SKM-1 treated with dmso at 0.1 percent for 144 hours (cell line): ENCODE results near the gene MAP4K4.
A peak's percentile ranks its signal among the peaks of the same experiment; 100 is the strongest.

Experiments
- DNase-seq: peaks from one replicate; lab custom pipeline; 2025; ENCODE audit not compliant: unreplicated experiment; lab: John Stamatoyannopoulos, UW

Gene MAP4K4

DNA sequence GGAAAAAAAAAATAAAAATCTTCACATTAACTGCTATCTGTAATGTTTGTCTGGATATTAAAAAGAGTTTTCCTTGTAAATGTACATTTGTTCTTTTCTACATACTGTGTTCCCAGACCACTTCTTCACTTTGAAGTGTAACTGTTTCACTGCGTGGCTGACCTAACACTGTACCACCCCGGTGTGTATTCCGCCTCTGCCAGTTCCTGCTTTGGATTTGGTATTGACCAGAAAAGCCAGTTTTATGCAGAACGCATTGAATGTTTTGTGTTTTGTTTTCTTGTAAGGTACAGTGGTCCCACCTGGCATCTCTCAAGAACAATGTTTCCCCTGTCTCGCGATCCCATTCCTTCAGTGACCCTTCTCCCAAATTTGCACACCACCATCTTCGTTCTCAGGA lies 166.0 kb downstream of the MAP4K4 start:
- no peak for DNase-seq

DNA sequence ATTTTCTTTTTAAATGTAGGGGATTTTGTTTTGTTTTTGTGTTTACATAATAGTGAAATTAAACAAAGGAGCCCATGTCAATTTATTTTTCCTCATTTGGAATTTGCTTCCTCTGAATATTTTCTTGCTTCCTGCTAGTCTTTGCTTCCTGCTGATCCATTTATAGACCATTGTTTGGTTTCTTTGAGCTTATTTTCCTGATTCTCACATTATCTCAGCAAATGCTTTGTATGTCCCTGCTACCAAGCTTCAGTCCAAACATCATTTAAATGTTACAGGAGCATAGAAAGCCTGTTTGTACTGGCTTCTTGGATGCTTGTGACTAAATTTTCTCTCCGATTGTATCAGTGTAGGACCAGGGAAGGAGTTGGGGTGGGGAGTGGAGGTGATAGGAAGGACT lies 166.9 kb downstream of the MAP4K4 start:
- no peak for DNase-seq

GRCh38 chr2:101868525-101868924 lies 171.0 kb downstream of the MAP4K4 start:
- DNase-seq = no peak

DNA sequence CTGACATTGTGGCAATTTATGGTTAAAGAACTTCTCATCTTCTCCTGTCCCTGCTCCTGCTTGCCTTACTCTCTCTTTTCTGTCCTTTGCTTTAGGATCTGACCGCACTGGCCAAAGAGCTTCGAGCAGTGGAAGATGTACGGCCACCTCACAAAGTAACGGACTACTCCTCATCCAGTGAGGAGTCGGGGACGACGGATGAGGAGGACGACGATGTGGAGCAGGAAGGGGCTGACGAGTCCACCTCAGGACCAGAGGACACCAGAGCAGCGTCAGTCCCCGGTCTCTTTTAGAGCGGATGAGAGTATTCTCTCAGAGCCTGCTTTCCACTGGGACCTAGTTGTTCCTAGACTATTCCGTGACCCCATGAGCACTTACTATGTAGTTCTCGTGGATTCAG lies 172.0 kb downstream of the MAP4K4 start:
- DNase-seq = no peak

DNA sequence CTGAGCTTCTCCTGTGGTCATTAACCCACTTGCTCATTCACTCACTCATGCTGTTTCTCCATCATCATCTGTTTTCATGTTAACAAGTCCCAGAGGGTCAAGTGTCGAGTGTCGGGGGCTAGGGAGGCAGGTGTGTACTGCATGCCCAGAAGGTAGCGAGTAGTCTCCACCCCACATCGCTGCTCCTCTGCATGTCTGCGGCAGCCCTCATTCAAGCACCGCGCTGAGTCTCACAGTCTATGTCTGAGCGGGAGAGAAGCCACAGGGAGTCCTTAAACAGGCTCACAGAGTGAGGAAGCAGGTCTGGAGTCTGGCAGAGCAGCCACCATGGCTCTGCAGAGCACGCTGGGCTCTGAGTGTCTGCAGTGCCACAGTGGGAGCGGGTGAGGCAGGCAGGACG lies 172.9 kb downstream of the MAP4K4 start:
- no peak for DNase-seq

DNA sequence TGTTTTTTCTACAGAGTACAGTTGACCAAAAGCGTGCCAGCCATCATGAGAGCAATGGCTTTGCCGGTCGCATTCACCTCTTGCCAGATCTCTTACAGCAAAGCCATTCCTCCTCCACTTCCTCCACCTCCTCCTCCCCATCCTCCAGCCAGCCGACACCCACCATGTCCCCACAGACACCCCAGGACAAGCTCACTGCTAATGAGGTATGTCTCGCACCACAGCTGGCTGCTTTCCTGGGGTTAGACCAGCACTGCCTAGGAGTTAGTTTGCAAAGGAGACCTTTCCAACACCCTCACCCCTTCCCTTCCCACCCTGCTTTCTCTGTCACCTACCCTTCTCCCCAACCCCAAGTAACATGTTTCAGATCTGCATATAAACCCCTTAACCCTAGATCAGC lies 174.0 kb downstream of the MAP4K4 start:
- DNase-seq = no peak

DNA sequence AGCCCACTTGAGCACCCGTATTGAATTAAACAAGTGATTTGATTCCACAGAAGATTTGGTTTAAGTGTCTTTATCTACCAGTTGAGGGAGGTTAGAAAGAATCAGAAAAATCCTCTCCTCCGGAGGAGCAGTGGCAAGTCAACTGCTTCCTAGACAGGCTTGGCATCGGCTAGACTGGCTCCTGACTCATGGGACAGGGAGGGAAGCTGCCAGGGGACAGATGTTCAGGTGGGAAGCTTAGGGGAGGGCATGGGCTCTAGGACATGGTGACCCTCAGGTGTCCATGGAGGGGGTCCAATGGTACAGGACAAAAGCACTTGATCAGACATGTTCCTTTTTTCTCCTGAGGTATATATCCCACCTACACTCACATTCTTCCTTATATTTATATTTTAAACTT lies 175.0 kb downstream of the MAP4K4 start:
- DNase-seq = no peak

GRCh38 chr2:101873543-101873942 lies 176.0 kb downstream of the MAP4K4 start:
- DNase-seq = no peak

DNA sequence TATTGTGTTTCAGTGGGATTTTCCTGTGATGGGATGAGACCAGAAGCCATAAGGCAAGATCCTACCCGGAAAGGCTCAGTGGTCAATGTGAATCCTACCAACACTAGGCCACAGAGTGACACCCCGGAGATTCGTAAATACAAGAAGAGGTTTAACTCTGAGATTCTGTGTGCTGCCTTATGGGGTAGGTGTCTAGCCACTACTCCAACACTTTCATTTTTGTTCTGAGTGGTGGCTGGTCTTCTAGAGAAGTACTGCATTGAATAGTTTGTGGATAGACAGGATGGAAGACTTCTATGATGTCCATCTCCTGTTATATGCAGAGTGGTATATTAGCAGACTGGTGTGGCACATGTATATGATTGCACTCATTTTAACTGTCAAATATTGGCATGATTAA lies 176.6 kb downstream of the MAP4K4 start:
- no peak for DNase-seq

DNA sequence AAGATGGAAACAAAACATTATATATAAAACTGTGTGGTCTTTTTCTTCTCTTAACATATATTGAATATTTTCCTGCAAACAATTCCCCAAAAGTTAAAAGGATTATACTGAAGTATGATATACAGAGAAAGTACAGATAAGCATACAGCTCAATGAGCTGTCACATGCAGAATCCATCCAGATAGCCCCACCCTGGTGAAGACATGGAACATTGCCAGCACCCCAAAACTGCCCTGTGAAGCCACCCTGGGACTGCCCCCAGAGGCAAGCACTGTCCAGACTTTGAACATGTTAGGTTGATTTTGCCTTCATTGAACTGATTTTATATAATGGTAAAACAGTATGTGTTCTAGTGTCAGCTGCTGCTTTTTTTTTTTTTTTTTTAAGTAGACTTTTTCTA lies 182.0 kb downstream of the MAP4K4 start:
- DNase-seq = no peak

DNA sequence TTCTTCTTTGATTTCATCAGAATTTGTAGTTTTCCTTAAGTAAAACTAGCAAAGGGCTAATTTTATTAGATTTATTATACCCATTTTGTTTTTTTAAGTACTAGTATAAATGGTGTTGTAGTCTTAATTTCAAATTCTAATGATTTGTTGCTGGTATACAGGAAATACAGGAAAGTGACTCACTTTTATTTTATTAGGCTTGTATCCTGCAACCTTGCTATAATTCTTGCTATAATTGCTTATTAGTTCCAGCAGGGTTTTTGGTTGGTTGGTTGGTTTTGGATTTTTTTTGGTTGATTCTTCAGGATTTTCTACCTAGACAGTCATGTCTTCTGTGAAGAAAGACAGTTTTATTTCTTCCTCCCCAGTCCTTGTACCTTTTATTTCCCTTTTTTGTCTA lies 183.6 kb downstream of the MAP4K4 start:
- no peak for DNase-seq

GRCh38 chr2:101882769-101883307 lies 185.3 kb downstream of the MAP4K4 start:
- DNase-seq = no peak

DNA sequence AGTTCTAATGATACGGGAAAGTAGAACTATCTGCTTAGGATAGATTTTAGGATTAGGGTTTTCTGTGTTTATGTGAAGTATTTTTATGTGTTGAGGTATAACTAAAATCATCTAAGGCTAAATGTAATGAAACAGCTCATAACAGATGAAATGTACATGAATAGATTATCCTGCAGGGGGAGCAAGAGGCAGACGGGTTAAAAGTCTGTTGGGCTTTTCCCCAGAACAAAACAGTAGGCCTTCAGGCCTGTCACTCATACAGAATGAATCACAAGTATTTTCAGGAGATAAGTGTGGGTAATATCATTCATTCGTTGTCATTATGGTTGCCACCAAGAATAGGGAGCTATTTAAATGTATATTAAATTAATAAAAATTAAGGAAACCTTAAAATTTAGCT lies 186.4 kb downstream of the MAP4K4 start:
- peak; percentile 44 for DNase-seq

DNA sequence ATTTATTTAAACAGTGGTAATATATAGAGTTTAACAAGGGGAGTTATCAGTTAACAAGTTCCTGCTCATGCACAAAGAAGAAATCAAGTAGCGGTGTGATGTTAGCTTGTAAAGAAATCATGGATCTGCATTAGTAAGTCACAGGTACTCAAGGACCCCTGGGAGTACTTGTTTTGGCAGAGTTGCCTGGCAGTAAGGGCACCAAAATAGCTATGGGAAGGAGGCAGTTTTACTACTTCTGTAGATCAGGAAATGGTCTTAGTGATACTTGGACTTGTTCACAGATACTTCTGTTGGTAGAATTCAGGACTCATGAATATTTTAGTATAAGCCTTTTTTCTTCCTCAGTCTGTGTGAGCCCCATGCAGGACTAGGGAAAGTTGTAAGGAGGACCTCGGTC lies 186.9 kb downstream of the MAP4K4 start:
- no peak for DNase-seq

DNA sequence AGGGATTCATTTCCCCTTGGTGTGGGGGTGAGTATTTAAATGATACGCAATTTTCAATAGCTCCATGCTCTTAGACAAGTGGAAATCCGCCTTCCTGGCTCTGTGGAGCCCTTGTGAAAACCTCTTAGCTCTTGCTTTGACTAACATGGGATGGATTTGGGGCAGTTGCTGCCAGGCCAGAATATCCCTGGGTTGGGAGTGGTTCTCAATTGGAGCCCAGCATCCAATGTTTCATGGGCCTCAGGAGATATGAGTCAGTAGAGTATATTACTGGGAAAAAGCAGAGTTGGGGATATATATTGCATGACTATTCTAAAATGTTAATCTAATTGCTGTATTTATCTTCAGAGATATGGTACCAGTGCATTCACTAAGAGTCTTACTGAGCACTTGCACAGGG lies 189.8 kb downstream of the MAP4K4 start:
- no peak for DNase-seq

DNA sequence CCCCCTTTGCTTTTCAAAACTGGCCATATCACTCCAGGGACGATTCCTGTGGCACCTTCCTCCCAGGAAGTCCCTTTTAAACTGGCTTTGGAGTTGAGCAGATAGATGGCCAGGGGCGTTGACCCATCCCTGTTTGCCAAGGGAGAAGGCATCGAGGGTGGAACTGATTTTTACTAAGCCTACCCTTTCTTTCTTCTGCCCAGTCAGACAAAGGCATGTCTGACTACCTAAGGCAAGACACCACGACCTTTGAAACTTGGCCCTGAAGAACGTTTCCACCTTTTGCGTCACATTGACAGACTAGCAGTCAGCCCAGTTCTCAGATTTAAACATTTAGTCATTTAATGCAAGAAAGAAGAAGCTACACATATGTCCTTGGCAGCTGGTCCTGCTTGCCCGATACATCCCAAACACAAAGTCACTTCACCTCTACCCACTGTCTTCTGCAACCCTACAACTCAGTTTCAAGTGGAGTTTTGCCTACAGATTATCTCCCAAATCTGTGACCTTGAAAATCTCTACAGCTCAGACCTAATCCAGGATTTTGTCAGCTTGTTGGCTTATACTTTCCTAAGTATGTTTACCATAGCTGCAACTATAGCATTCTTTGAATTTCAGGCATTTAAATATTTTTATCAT lies 192.1 kb downstream of the MAP4K4 start:
- no peak for DNase-seq

- DNase-seq = no peak
These were observed 194.9 kb downstream of the MAP4K4 start for GRCh38 chr2:101892377-101892776.

DNA sequence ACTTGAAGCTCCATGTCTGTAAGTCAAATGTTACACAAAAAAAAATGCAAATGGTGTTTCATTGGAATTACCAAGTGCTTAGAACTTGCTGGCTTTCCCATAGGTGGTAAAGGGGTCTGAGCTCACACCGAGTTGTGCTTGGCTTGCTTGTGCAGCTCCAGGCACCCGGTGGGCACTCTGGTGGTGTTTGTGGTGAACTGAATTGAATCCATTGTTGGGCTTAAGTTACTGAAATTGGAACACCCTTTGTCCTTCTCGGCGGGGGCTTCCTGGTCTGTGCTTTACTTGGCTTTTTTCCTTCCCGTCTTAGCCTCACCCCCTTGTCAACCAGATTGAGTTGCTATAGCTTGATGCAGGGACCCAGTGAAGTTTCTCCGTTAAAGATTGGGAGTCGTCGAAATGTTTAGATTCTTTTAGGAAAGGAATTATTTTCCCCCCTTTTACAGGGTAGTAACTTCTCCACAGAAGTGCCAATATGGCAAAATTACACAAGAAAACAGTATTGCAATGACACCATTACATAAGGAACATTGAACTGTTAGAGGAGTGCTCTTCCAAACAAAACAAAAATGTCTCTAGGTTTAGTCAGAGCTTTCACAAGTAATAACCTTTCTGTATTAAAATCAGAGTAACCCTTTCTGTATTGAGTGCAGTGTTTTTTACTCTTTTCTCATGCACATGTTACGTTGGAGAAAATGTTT lies 196.3 kb downstream of the MAP4K4 start:
- no peak for DNase-seq

GRCh38 chr2:101895039-101895438 lies 197.5 kb downstream of the MAP4K4 start:
- DNase-seq = no peak

DNA sequence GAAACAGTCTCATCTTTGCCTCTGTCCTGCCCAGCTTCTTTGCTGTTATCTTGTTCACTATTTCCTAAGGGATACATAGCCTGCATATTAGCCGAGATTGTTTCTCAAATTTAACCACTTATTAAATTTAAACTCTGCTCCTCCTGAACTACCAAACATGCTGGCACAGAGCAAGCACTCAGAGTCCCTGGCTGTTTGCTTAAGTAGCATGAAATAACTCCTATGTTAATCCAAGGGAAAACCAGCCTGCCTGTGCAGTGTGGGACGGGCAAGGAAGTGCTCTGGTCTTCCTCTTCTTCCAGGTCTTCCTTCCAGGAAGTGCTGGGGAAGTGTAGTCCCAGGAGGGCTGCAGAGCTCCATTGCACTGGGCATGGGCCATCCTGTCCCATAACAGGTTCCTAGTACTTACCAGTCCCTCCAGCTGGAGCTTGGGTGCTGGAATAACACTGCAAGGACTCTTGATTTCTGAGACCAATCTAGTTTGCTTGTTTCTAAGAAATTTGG lies 198.4 kb downstream of the MAP4K4 start:
- DNase-seq = no peak

DNA sequence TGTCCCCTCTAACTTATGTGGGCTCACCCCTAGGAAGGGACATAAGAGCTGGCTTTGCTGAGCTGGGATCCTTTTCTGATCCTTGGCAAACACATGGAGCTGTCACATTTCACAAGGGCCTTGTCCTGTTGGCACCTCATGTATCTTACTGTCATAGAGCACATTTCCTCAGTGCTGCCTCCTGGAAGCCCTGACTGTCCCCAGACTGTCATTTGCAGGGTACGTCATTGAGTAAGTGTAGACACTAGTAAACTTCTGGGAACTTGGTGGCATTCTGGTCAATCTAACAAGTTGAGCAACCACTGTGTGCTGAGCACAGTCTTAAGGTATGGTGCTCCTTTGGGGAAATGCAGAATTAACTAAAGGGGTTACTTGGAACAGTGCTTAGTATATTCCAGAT lies 199.8 kb downstream of the MAP4K4 start:
- DNase-seq = no peak

GRCh38 chr2:101899265-101899664 lies 201.8 kb downstream of the MAP4K4 start:
- DNase-seq = no peak

DNA sequence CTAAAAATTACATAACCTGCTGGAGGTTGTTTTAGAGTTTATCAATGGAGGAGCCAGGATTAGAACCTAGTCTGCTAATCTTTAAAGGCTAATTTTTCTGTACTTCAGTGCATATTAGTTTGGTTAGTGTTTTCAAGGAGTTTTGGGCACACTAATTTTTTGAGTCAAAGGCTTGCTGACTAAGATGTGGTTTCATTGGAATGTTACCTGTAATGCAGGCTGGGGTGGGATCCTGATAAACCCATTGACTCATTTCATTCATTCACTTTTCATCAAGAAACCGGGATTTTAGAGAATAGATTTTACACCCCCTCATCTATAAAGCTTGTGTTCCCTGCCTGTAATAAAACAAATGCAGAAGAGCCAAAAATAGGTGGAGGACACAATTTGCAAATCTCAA lies 202.4 kb downstream of the MAP4K4 start:
- DNase-seq = no peak
